Left lung (tissue), 10 donors: ENCODE measurements around the gene UBXN11. TPM values are rescaled to one million over a fixed set of nuclear protein-coding genes. Genes with fewer than 3 reads are reported as not detected.

Source experiments
- ATAC-seq: fragments of 200-7000 bp; cut with Tn5 transposase; one replicate; pipeline ENCODE4 v1.9.1; 2020; ENCODE audit warnings: moderate library complexity
- DNase-seq, 4 donors: peaks; one replicate each; pipeline ENCODE4 v3.0.0-alpha.2; 2013 to 2020
- H3K27ac ChIP-seq, 2 donors: fragments of 200-600 bp; sonication (generic) in 1 of 2; one replicate each; pipeline versions ENCODE4 v1.5.0 to v1.8.0; 2020 to 2021
- H3K27me3 ChIP-seq, 2 donors: fragments of 200-600 bp; sonication (generic) in 1 of 2; one replicate each; pipeline versions ENCODE4 v1.5.0 to v1.8.0; 2020 to 2021
- H3K36me3 ChIP-seq, 2 donors: fragments of 200-600 bp; sonication (generic) in 1 of 2; one replicate each; pipeline versions ENCODE4 v1.5.0 to v1.8.0; 2020 to 2021
- H3K4me1 ChIP-seq, 2 donors: fragments of 200-600 bp; one replicate each; pipeline ENCODE4 v1.8.0; 2021
- H3K4me3 ChIP-seq, 2 donors: fragments of 200-600 bp; sonication (generic) in 1 of 2; one replicate each; pipeline versions ENCODE4 v1.5.0 to v1.8.0; 2020 to 2021; ENCODE audit warnings: mild to moderate bottlenecking in 1 of 2
- H3K9me3 ChIP-seq, 2 donors: fragments of 200-600 bp; sonication (generic) in 1 of 2; one replicate each; pipeline versions ENCODE4 v1.5.0 to v1.8.0; 2020 to 2021
- intact Hi-C, 2 donors: fragments of 100-400 bp; cut with DNase I; formaldehyde crosslinking; loops; one replicate each; pipeline versions ENCODE4 v1.11.2 to v1.14.2; 2022
- polyA plus RNA-seq, 6 donors: library from polyadenylated mRNA; unstranded; fragments of 120-200 nt; gene quantifications; one replicate each; pipeline ENCODE4 v1.2.1, GENCODE V29; 2013; ENCODE audit not compliant: insufficient read length in 6 of 6
- total RNA-seq, 2 donors: library from RNA; stranded (reverse); fragmentation: NEBNext Ultra II Directional; extraction: Animal tissue kit (Norgen Biotek cat#: 25700); gene quantifications; one replicate each; pipeline ENCODE4 v1.2.1, GENCODE V29; 2021
- TF ChIP-seq, protein P1 (sequence below), 2 donors: fragments of 200-600 bp; sonication (generic) in 1 of 2; IDR thresholded peaks; one replicate each; pipeline versions ENCODE4 v1.5.0 to v1.8.0; 2021; ENCODE audit warnings: antibody characterized with exemption in 2 of 2
- donor health status: DM: no; HTN: yes; CAD: no.
- donor health status: DM: no; HTN: no; CAD: no.

UBXN11 gene
- total and polyA plus RNA-seq, 8 donors: 23.0 to 43.1 (median 26.1) TPM

DNA sequence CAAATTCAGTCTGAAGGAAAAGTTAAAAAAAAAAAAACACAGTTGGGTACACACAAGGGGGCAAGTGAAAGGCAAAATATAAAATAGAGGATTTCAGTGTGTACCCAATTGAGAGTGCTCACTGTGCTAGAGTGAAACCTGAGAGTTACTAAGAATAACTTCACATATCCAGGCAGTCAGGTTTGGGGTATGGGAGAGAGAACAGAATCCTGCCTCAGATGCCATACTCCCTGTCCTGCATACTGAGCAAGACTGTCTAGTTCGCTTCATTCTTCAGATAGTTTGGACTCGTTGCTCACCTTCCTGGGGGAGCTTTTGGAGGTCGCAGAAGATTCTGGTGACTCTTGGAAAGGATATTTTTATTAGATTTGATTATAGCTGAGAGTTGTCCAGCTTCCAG is 52.0 kb downstream of the UBXN11 start:
- intact Hi-C loops: no loop called here
- ATAC-seq (peak; percentile 77), DNase-seq (no peak)
- Histone ChIP-seq H3K9me3 (no peaks in the 10 kb centered on the region), H3K4me3 (no peak overlapping the region), H3K4me1 (peaks cover 0 to 6% of the 10 kb centered on the region in 2 donors), H3K27ac (no peak overlapping the region), H3K36me3 (peaks cover 0 to 51% of the 10 kb centered on the region in 2 donors), H3K27me3 (no peaks in the 10 kb centered on the region)
- TF ChIP-seq, protein P1, sequence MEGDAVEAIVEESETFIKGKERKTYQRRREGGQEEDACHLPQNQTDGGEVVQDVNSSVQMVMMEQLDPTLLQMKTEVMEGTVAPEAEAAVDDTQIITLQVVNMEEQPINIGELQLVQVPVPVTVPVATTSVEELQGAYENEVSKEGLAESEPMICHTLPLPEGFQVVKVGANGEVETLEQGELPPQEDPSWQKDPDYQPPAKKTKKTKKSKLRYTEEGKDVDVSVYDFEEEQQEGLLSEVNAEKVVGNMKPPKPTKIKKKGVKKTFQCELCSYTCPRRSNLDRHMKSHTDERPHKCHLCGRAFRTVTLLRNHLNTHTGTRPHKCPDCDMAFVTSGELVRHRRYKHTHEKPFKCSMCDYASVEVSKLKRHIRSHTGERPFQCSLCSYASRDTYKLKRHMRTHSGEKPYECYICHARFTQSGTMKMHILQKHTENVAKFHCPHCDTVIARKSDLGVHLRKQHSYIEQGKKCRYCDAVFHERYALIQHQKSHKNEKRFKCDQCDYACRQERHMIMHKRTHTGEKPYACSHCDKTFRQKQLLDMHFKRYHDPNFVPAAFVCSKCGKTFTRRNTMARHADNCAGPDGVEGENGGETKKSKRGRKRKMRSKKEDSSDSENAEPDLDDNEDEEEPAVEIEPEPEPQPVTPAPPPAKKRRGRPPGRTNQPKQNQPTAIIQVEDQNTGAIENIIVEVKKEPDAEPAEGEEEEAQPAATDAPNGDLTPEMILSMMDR (IDR thresholded peaks at IDR 0.05): no peak

DNA sequence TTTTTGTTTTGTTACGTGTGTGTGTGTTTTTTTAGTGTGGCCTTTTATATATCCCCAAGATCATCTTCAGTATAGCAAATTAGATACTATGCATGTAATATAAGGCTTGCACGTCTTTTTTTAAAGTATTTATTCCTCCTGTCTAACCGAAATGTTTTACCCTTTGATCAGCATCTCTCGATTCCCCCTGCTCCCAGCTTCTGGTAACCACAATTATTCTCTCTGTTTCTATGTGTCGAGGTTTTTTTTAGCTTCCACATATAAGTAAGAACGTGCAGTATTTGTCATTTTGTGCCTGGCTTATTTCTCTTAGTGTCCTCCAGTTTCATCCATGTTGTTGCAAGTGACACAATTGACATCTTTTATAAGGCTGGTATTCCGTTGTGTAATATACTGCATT is 53.7 kb downstream of the UBXN11 start:
- ATAC-seq: no peak
- no peak overlapping the region for H3K27ac ChIP-seq
- TF ChIP-seq, protein P1 (IDR thresholded peaks at IDR 0.05): no peak

DNA sequence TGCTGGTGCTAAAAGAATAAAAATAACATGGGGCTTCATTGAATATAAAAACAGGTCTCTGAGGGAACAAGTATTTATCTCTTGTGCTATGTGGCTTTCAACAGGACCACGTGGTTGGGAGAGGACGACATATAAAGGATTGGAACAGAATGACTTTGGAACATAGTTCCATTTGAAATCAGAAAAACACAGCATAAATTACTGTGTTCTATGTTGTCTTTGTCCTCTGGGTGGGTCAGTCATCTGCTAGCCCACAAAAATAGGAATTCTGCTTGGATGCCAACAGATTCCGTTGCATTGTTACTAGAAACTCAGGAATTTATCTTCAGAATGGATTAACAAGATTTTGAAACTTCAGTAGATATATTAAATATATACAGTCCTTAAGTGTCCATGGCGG is 66.5 kb downstream of the UBXN11 start:
- TF ChIP-seq, protein P1 (IDR thresholded peaks at IDR 0.05): no peak
- ATAC-seq (no peak), DNase-seq (no peak)
- no peaks in the 10 kb centered on the region for H3K27me3 ChIP-seq
- H3K4me1 ChIP-seq: peaks cover 4 to 20% of the 10 kb centered on the region in 2 donors
- no peak overlapping the region for H3K4me3 ChIP-seq
- peaks cover 0 to 14% of the 10 kb centered on the region in 2 donors for H3K36me3 ChIP-seq
- no peaks in the 10 kb centered on the region for H3K9me3 ChIP-seq
- no peak overlapping the region for H3K27ac ChIP-seq
- intact Hi-C loops: no loop called here

More for the DNA sequence above, 53.7 kb downstream of the UBXN11 start:
- no peak for DNase-seq
- Histone ChIP-seq H3K4me1 (no peaks in the 10 kb centered on the region), H3K27me3 (no peaks in the 10 kb centered on the region), H3K9me3 (no peaks in the 10 kb centered on the region), H3K4me3 (no peak overlapping the region), H3K36me3 (peaks cover 0 to 40% of the 10 kb centered on the region in 2 donors)
- intact Hi-C loops: no loop called here

DNA sequence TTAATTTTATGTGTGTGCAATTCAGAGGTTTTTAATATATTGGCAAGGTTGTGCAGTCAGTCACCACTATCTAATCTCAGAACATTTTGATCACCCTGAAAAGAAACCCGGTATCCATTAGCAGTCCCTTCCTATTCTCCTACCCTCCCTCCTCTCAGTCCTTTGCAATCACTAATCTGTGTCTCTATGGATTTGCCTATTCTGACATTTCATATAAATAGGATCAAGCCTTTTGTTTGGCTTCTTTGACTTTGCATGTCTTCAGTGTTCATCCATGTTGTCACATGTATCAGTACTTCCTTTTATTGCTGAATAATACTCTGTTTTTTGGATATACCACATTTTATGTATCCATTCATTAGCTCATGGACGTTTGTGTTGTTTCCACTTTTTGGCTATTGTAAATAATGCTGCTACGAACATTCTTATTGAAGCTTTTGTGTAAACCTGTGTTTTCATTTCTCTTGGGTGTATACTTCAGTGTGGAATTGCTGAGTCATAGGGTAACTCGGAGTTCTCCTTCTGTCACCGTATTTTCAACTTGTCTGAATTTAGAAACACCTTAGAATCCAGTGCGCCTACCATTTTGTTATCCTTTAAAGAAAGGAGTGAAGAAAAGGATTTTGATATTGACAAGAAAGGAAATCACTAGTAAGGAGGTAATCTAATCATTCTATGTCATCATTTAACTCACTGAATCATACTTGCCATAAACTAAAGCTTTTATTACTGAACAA is 69.0 kb downstream of the UBXN11 start:
- no peak overlapping the region for H3K4me3 ChIP-seq
- H3K4me1 ChIP-seq: peaks cover 5 to 28% of the 10 kb centered on the region in 2 donors
- H3K36me3 ChIP-seq: peaks cover 0 to 3% of the 10 kb centered on the region in 2 donors
- no peak for DNase-seq
- no peaks in the 10 kb centered on the region for H3K9me3 ChIP-seq
- no peak for ATAC-seq
- H3K27me3 ChIP-seq: no peaks in the 10 kb centered on the region
- peak overlapping the region in 1 of 2 donors; percentile 34 for H3K27ac ChIP-seq
- TF ChIP-seq, protein P1 (IDR thresholded peaks at IDR 0.05): no peak
- intact Hi-C loops: no loop called here

DNA sequence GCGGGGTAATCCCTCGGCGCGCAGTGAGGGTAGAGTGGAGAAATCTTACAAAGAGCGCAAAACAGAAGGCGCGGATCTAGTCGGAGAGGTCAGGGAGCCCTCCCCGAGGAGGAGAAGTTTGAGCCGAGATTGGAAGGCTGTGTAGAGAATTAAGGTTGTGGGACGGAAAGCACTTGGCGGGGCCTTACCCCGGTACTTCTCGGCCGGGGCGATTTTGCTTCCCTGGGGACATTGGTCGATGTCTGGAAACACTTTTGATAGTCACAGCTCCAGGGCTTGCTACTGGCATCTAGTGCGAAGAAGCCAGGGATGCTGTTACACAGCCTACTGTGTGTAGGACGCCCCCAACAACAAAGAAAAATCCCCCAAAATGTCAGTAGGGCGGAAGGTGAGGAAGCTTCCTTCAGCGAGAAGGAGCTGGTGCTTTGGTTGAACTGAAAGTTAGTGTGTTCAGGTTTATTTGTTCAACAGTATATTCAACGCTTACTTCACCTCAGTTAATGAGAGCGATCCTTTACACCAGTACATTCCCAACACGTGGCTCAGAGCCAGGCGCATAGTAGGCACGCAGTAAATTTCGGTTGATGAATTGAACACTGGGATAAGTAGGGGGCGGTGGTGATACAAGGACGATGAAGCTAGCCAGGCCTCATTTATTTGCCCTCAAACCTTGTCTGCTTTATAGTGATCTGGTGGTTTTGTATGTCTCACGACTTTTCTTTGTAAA is 71.6 kb downstream of the UBXN11 start:
- intact Hi-C loops: no loop called here
- peak overlapping the region; percentile 72 to 79 for H3K4me3 ChIP-seq
- ATAC-seq (peak; percentile 1), DNase-seq (peak in 2 of 4 donors; percentile 16 to 35)
- TF ChIP-seq, protein P1 (IDR thresholded peaks at IDR 0.05): no peak
- H3K36me3 ChIP-seq: no peaks in the 10 kb centered on the region
- peaks cover 5 to 28% of the 10 kb centered on the region in 2 donors for H3K4me1 ChIP-seq
- H3K27me3 ChIP-seq: no peaks in the 10 kb centered on the region
- H3K9me3 ChIP-seq: no peaks in the 10 kb centered on the region
- H3K27ac ChIP-seq: peak overlapping the region; percentile 89 to 92
